GM23338 (cell line): ENCODE data around the gene GM2A. TPM values are rescaled to one million over a fixed set of nuclear protein-coding genes. Genes with fewer than 3 reads are reported as not detected.

ENCODE experiments used
- ATAC-seq: fragments of 200-7000 bp; cut with Tn5 transposase; 3 replicates; pipeline ENCODE4 v1.9.1; 2020
- DNase-seq: peaks from one replicate; pipeline ENCODE4 v3.0.0-alpha.2; 2015; ENCODE audit warnings: low spot score
- H2AFZ ChIP-seq: fragments of 200-600 bp; sonication (generic); 2 replicates; pipeline ENCODE4 v1.8.0; 2016; ENCODE audit warnings: antibody characterized with exemption, mild to moderate bottlenecking, moderate library complexity
- H3F3A ChIP-seq: fragments of 200-600 bp; sonication (generic); replicated peaks from 2 replicates; pipeline ENCODE4 v1.8.0; 2017; ENCODE audit warnings: antibody characterized with exemption, mixed run types, low read depth
- H3K27ac ChIP-seq: fragments of 200-600 bp; sonication (generic); 2 replicates; pipeline ENCODE4 v1.6.1; 2016; ENCODE audit warnings: low read depth
- H3K27me3 ChIP-seq: fragments of 200-600 bp; sonication (generic); 2 replicates; pipeline ENCODE4 v1.8.0; 2016; ENCODE audit warnings: mild to moderate bottlenecking, mixed run types, moderate library complexity; ENCODE audit not compliant: insufficient read depth
- H3K36me3 ChIP-seq: fragments of 200-600 bp; sonication (generic); 2 replicates; pipeline ENCODE4 v1.8.0; 2016; ENCODE audit warnings: mild to moderate bottlenecking; ENCODE audit not compliant: insufficient read depth
- H3K4me1 ChIP-seq: fragments of 200-600 bp; sonication (generic); 2 replicates; pipeline ENCODE4 v1.8.0; 2016; ENCODE audit warnings: mild to moderate bottlenecking, moderate library complexity; ENCODE audit not compliant: insufficient read depth
- H3K4me2 ChIP-seq: fragments of 200-600 bp; sonication (generic); 2 replicates; pipeline ENCODE4 v1.7.1; 2017; ENCODE audit warnings: mixed run types
- H3K4me3 ChIP-seq: fragments of 200-600 bp; sonication (generic); 2 replicates; pipeline ENCODE4 v1.6.1; 2016; ENCODE audit warnings: mixed run types
- H3K79me2 ChIP-seq: fragments of 200-600 bp; sonication (generic); replicated peaks from 2 replicates; pipeline ENCODE4 v1.8.0; 2017; ENCODE audit warnings: mild to moderate bottlenecking; ENCODE audit not compliant: insufficient read depth
- H3K9me2 ChIP-seq: fragments of 200-600 bp; sonication (generic); 2 replicates; pipeline ENCODE4 v1.8.0; 2017; ENCODE audit not compliant: insufficient read depth
- H4K20me1 ChIP-seq: fragments of 200-600 bp; sonication (generic); replicated peaks from 2 replicates; pipeline ENCODE4 v1.8.0; 2017; ENCODE audit warnings: mild to moderate bottlenecking; ENCODE audit not compliant: insufficient read depth
- H3K27ac Mint-ChIP-seq: 2 replicates; pipeline ENCODE4 v1.8.0; 2020; ENCODE audit warnings: inconsistent platforms, mild to moderate bottlenecking, moderate library complexity, mixed read lengths
- H3K27me3 Mint-ChIP-seq: 3 replicates; pipeline ENCODE4 v1.8.0; 2022; ENCODE audit warnings: low read depth, mild to moderate bottlenecking, moderate library complexity, mixed read lengths, inconsistent platforms; ENCODE audit not compliant: insufficient read depth, poor library complexity
- H3K36me3 Mint-ChIP-seq: 3 replicates; pipeline ENCODE4 v1.8.0; 2021; ENCODE audit warnings: low read depth, mild to moderate bottlenecking, inconsistent platforms, moderate library complexity, mixed read lengths
- H3K4me1 Mint-ChIP-seq: 3 replicates; pipeline ENCODE4 v1.8.0; 2020; ENCODE audit warnings: mild to moderate bottlenecking, inconsistent platforms, mixed read lengths
- H3K4me3 Mint-ChIP-seq: 3 replicates; pipeline ENCODE4 v1.8.0; 2021; ENCODE audit warnings: moderate library complexity, mild to moderate bottlenecking, inconsistent platforms, mixed read lengths
- H3K9me3 Mint-ChIP-seq: 3 replicates; pipeline ENCODE4 v1.8.0; 2020; ENCODE audit warnings: moderate library complexity, mild to moderate bottlenecking, inconsistent platforms, mixed read lengths
- CREB1 ChIP-seq: fragments of 250-450 bp; sonication (Bioruptor Pico); IDR thresholded peaks from 2 replicates; pipeline ENCODE4 v1.5.0; 2020; ENCODE audit warnings: low read depth, mild to moderate bottlenecking, moderate library complexity
- EZH2 ChIP-seq: fragments of 200-600 bp; sonication (generic); IDR thresholded peaks from one replicate; pipeline ENCODE4 v1.8.0; 2017; ENCODE audit warnings: antibody characterized with exemption, mild to moderate bottlenecking, low read depth; ENCODE audit not compliant: unreplicated experiment
- EZH2phosphoT487 ChIP-seq: fragments of 200-600 bp; sonication (generic); IDR thresholded peaks from one replicate; pipeline ENCODE4 v1.8.1; 2018; ENCODE audit warnings: antibody characterized with exemption; ENCODE audit not compliant: unreplicated experiment
- JUNB ChIP-seq: IDR thresholded peaks from one replicate; pipeline ENCODE4 v1.6.1; 2016; ENCODE audit warnings: antibody characterized with exemption; ENCODE audit not compliant: unreplicated experiment
- POLR2AphosphoS5 ChIP-seq: IDR thresholded peaks from 2 replicates; pipeline ENCODE4 v1.6.1; 2016; ENCODE audit warnings: antibody characterized with exemption, low read depth
- STAT1 ChIP-seq: IDR thresholded peaks from one replicate; pipeline ENCODE4 v1.6.1; 2016; ENCODE audit warnings: antibody characterized with exemption; ENCODE audit not compliant: unreplicated experiment
- ZNF114 ChIP-seq: fragments of 250-450 bp; sonication (Bioruptor Pico); IDR thresholded peaks from 2 replicates; pipeline ENCODE4 v1.5.0; 2020; ENCODE audit warnings: mild to moderate bottlenecking, moderate library complexity
- ZNF331 ChIP-seq: fragments of 250-450 bp; sonication (Bioruptor Pico); IDR thresholded peaks from 2 replicates; pipeline ENCODE4 v1.5.0; 2020; ENCODE audit warnings: low read depth, mild to moderate bottlenecking, moderate library complexity
- ZNF462 ChIP-seq: fragments of 250-450 bp; sonication (Bioruptor Pico); IDR thresholded peaks from 2 replicates; pipeline ENCODE4 v1.5.0; 2020; ENCODE audit warnings: mild to moderate bottlenecking, moderate library complexity
- polyA plus RNA-seq: library from polyadenylated mRNA; unstranded; fragments of >200 nt; fragmentation: Nextera tagmentation; extraction: Ambion mirVana; gene quantifications from 2 replicates; pipeline ENCODE4 v1.2.1, GENCODE V29; 2016
- total RNA-seq: library from RNA; depleted of rRNA; stranded (reverse); fragments of >200 nt; shearing (Covaris generic); gene quantifications from 2 replicates; pipeline ENCODE4 v1.2.3, GENCODE V29; 2014
- TF ChIP-seq, protein P1 (sequence below): IDR thresholded peaks from 2 replicates; pipeline ENCODE4 v1.6.1; 2016; ENCODE audit warnings: antibody characterized with exemption
- TF ChIP-seq, protein P2 (sequence below): IDR thresholded peaks from one replicate; pipeline ENCODE4 v1.6.1; 2018; ENCODE audit warnings: antibody characterized with exemption; ENCODE audit not compliant: unreplicated experiment

Gene GM2A
- total and polyA plus RNA-seq, 2 experiments from 2014 or later: 9.8 to 27.8 TPM

GRCh38 chr5:151275803-151276202, 22.8 kb downstream of the GM2A start:
- Mint-ChIP-seq H3K4me1 (peaks cover 4% of the 10 kb centered on the region; the same call in 1 of the 3 replicates), H3K9me3 (no peaks in the 10 kb centered on the region), H3K4me3 (no peak overlapping the region), H3K27ac (no peak overlapping the region), H3K36me3 (no peaks in the 10 kb centered on the region), H3K27me3 (peaks cover 1% of the 10 kb centered on the region)
- Histone ChIP-seq H3K79me2 (no peaks in the 10 kb centered on the region), H3K4me2 (no peak overlapping the region), H3K9me2 (no peaks in the 10 kb centered on the region), H4K20me1 (no peaks in the 10 kb centered on the region), H2AFZ (no peak overlapping the region), H3F3A (no peaks in the 10 kb centered on the region), H3K27ac (no peak overlapping the region), H3K4me3 (no peak overlapping the region), H3K27me3 (no peaks in the 10 kb centered on the region), H3K4me1 (no peaks in the 10 kb centered on the region), H3K36me3 (no peaks in the 10 kb centered on the region)
- ATAC-seq (no peak), DNase-seq (no peak)
- no peak for TF ChIP-seq POLR2AphosphoS5

DNA sequence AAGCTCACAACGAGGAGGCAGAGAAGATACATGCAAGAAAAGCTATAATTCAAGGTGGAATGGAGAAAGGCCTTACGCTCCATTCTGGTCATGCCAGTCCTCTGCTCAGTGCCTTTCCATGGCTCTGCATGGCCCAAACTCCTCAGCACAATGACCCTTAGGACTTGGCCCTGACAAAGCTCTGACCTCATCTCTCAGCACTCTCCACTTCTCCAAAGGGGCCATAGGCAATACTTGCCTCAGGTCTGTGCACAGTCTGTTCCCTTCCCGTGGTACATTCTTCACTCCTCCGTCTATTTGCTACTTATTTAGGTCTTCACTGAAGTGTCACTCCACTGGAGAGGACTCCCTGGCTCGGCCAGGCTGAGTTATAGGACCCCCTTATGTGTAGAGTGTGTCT, 25.9 kb downstream of the GM2A start:
- Mint-ChIP-seq H3K9me3 (no peaks in the 10 kb centered on the region), H3K36me3 (no peaks in the 10 kb centered on the region)
- TF ChIP-seq CREB1 (CRISPR knock-in tag) (no peak), ZNF462 (CRISPR knock-in tag) (no peak), POLR2AphosphoS5 (no peak), ZNF331 (CRISPR knock-in tag) (no peak), STAT1 (no peak), EZH2 (no peak), ZNF114 (CRISPR knock-in tag) (no peak), JUNB (no peak), EZH2phosphoT487 (no peak)
- TF ChIP-seq, protein P1, sequence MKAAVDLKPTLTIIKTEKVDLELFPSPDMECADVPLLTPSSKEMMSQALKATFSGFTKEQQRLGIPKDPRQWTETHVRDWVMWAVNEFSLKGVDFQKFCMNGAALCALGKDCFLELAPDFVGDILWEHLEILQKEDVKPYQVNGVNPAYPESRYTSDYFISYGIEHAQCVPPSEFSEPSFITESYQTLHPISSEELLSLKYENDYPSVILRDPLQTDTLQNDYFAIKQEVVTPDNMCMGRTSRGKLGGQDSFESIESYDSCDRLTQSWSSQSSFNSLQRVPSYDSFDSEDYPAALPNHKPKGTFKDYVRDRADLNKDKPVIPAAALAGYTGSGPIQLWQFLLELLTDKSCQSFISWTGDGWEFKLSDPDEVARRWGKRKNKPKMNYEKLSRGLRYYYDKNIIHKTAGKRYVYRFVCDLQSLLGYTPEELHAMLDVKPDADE: no peak
- TF ChIP-seq, protein P2, sequence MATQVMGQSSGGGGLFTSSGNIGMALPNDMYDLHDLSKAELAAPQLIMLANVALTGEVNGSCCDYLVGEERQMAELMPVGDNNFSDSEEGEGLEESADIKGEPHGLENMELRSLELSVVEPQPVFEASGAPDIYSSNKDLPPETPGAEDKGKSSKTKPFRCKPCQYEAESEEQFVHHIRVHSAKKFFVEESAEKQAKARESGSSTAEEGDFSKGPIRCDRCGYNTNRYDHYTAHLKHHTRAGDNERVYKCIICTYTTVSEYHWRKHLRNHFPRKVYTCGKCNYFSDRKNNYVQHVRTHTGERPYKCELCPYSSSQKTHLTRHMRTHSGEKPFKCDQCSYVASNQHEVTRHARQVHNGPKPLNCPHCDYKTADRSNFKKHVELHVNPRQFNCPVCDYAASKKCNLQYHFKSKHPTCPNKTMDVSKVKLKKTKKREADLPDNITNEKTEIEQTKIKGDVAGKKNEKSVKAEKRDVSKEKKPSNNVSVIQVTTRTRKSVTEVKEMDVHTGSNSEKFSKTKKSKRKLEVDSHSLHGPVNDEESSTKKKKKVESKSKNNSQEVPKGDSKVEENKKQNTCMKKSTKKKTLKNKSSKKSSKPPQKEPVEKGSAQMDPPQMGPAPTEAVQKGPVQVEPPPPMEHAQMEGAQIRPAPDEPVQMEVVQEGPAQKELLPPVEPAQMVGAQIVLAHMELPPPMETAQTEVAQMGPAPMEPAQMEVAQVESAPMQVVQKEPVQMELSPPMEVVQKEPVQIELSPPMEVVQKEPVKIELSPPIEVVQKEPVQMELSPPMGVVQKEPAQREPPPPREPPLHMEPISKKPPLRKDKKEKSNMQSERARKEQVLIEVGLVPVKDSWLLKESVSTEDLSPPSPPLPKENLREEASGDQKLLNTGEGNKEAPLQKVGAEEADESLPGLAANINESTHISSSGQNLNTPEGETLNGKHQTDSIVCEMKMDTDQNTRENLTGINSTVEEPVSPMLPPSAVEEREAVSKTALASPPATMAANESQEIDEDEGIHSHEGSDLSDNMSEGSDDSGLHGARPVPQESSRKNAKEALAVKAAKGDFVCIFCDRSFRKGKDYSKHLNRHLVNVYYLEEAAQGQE: no peak

More for the DNA sequence above, 25.9 kb downstream of the GM2A start:
- Mint-ChIP-seq H3K4me1 (peaks cover 4% of the 10 kb centered on the region; the same call in 1 of the 3 replicates), H3K4me3 (no peak overlapping the region), H3K27ac (no peak overlapping the region), H3K27me3 (peaks cover 1% of the 10 kb centered on the region)
- H2AFZ ChIP-seq: no peak overlapping the region
- no peak overlapping the region for H3K4me2 ChIP-seq
- no peaks in the 10 kb centered on the region for H4K20me1 ChIP-seq
- H3K27ac ChIP-seq: no peak overlapping the region
- no peak for DNase-seq
- H3K4me1 ChIP-seq: no peaks in the 10 kb centered on the region
- H3K4me3 ChIP-seq: no peak overlapping the region
- ATAC-seq: no peak
- no peaks in the 10 kb centered on the region for H3K36me3 ChIP-seq
- no peaks in the 10 kb centered on the region for H3K27me3 ChIP-seq
- H3K9me2 ChIP-seq: no peaks in the 10 kb centered on the region
- H3F3A ChIP-seq: no peaks in the 10 kb centered on the region
- no peaks in the 10 kb centered on the region for H3K79me2 ChIP-seq
